Measurements from ENCODE around the gene TJP1.
"Not testable (repeated sequence)": the region's sequence is repeated elsewhere in the genome, so short reads cannot be mapped to it uniquely, and the experiment has no call there.

TJP1 gene

DNA sequence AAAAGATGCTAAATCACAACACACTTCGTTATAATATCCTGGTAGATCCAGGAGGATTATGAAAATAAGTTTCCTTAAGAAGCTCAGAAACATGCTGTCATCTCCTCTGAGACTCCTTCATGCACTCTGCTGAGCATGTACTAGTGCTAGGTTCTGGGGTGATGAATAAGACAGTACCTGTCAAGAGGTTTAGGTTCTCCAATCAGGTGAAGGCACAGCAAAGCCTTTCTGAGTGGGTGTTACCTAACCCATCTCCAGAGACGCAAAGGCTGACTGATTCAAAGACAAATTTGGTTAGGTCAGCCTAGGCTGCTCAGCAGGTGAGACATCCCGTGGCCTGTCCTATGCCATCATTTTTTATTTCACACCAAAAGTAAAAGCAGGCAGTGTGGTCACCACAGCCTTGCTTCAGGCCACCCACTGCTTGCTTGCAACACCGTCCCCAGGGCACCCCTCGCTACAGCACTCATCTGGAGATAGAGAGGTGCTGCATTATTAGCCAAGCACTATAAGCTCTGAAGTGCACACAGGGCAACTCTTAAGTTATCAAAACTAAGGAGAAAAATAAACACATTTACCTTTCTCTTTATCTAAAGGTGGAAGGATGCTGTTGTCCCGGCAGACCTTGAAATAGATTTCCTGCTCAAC is 117.2 kb downstream of the TJP1 start:
- Histone ChIP-seq H3K27me3 (ENCODE audit: control insufficient read depth, insufficient read depth, low read length) (no peaks in the 10 kb centered on the region), H3K9me3 (ENCODE audit: control insufficient read depth, low read length) (no peaks in the 10 kb centered on the region), H3K9ac (ENCODE audit: low read length) (no peak overlapping the region), H3K36me3 (ENCODE audit: control insufficient read depth, insufficient read depth, low read length) (peaks cover 6% of the 10 kb centered on the region), H3K4me3 (ENCODE audit: low read length) (no peak overlapping the region), H3K4me1 (ENCODE audit: control insufficient read depth, insufficient read depth, low read length) (no peaks in the 10 kb centered on the region)

- no peaks in the 10 kb centered on the region for H3K27me3 ChIP-seq (ENCODE audit: control insufficient read depth, insufficient read depth, low read length)
- H3K36me3 ChIP-seq (ENCODE audit: control insufficient read depth, insufficient read depth, low read length), result no peaks in the 10 kb centered on the region
- H3K4me3 ChIP-seq (ENCODE audit: low read length), result no peak overlapping the region
- H3K4me1 ChIP-seq (ENCODE audit: control insufficient read depth, insufficient read depth, low read length), result no peaks in the 10 kb centered on the region
- H3K9me3 ChIP-seq (ENCODE audit: control insufficient read depth, low read length), result no peaks in the 10 kb centered on the region
- no peak overlapping the region for H3K9ac ChIP-seq (ENCODE audit: low read length)
Measured at GRCh38 chr15:29701151-29701550, 121.1 kb downstream of the TJP1 start.

DNA sequence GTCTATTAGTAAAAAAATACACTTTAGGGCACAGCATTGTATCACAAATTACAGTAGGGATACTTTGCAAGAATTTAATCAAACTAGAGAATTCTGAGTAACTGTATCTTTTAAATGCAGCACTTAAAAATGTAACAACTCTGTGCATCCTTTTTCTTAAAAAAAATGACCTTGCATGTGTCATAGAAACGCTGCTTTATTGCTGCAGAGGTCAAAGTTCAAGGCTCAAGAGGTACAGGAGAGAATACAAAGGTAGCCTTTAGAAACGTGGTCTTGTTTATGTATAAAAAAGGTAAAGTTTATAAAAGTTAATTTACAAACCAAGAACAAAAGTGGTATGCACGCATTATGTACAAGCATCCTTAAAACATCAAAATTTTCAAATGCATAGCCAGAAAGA is 122.0 kb downstream of the TJP1 start:
- H3K4me1 ChIP-seq (ENCODE audit: control insufficient read depth, insufficient read depth, low read length), result no peaks in the 10 kb centered on the region
- no peaks in the 10 kb centered on the region for H3K36me3 ChIP-seq (ENCODE audit: control insufficient read depth, insufficient read depth, low read length)
- H3K9me3 ChIP-seq (ENCODE audit: control insufficient read depth, low read length), result no peaks in the 10 kb centered on the region
- H3K27me3 ChIP-seq (ENCODE audit: control insufficient read depth, insufficient read depth, low read length), result no peaks in the 10 kb centered on the region
- no peak overlapping the region for H3K9ac ChIP-seq (ENCODE audit: low read length)
- no peak overlapping the region for H3K4me3 ChIP-seq (ENCODE audit: low read length)

GRCh38 chr15:29699791-29700190 is 122.5 kb downstream of the TJP1 start:
- no peaks in the 10 kb centered on the region for H3K9me3 ChIP-seq (ENCODE audit: control insufficient read depth, low read length)
- H3K9ac ChIP-seq (ENCODE audit: low read length), result no peak overlapping the region
- H3K36me3 ChIP-seq (ENCODE audit: control insufficient read depth, insufficient read depth, low read length), result no peaks in the 10 kb centered on the region
- no peaks in the 10 kb centered on the region for H3K4me1 ChIP-seq (ENCODE audit: control insufficient read depth, insufficient read depth, low read length)
- no peaks in the 10 kb centered on the region for H3K27me3 ChIP-seq (ENCODE audit: control insufficient read depth, insufficient read depth, low read length)
- no peak overlapping the region for H3K4me3 ChIP-seq (ENCODE audit: low read length)

DNA sequence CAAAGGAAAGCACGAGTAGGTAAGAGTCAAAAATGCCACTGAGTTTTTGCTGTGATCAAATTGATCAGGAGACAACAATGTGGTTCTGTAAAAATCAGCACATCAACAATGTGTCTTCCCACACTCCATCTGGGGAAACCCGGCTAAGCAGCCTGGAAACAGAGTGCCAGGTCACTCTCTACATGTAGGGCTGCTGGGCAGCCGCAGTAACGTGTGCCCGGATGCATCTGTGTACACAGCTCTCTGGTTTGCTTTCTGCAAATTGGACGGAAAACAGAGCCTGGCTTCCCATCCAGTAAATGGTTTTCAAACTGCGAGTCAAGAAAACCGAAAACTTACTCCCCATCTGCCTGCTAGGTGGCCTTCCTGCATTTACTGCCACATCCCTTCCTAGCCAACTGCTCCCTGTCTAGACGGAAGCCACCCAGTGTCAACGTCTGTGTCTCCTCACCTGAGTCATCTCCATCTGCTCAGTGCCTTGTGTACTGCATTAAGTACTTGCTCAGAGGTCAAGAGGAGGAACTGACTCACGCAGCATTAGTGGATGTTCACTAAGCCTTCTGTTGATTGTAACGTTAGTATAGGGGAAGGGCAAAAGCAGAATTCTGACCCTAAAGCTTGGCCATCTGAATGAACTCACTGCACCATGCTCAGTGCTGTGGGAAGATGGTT is 124.1 kb downstream of the TJP1 start:
- no peak overlapping the region for H3K9ac ChIP-seq (ENCODE audit: low read length)
- H3K9me3 ChIP-seq (ENCODE audit: control insufficient read depth, low read length), result no peaks in the 10 kb centered on the region
- H3K4me1 ChIP-seq (ENCODE audit: control insufficient read depth, insufficient read depth, low read length), result no peaks in the 10 kb centered on the region
- no peaks in the 10 kb centered on the region for H3K27me3 ChIP-seq (ENCODE audit: control insufficient read depth, insufficient read depth, low read length)
- no peaks in the 10 kb centered on the region for H3K36me3 ChIP-seq (ENCODE audit: control insufficient read depth, insufficient read depth, low read length)
- no peak overlapping the region for H3K4me3 ChIP-seq (ENCODE audit: low read length)

DNA sequence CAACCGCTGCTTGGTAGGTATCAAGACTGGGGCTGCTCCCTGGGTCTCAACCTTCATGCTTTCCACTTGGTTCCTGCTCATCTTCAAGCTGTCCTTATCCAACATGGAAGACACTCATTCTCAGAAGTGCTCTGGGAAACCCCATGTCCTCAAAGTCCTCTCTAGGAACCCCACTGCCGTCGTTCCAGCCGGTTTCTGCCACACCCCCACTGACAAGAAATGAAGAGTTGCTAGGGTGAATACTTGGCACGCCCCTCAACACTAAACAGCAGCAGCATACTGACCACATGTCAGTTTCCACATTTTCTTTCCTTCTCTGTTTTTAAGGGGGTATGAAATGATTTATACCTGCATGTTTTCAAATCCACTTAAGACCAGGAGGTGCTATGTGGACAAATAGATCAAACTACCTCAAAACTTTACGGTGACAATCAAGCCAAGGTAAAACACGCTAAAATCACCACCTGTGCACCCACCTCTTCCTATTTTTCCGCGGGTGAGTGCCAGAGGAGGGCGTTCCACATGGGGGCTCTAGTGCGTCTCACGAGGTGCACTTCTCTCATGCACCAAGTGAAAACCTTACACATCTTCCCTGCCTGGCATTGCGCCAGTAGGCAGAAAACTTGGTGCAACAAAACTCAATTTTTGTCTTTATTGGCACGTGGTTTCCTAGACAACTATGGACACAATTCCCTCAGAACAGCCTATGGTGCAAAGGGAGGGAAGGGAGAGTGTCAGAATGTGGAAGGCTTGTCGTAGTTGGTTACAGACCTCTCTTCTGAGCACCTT is 125.1 kb downstream of the TJP1 start:
- H3K36me3 ChIP-seq (ENCODE audit: control insufficient read depth, insufficient read depth, low read length), result no peaks in the 10 kb centered on the region
- H3K27me3 ChIP-seq (ENCODE audit: control insufficient read depth, insufficient read depth, low read length), result no peaks in the 10 kb centered on the region
- no peaks in the 10 kb centered on the region for H3K4me1 ChIP-seq (ENCODE audit: control insufficient read depth, insufficient read depth, low read length)
- H3K9ac ChIP-seq (ENCODE audit: low read length), result no peak overlapping the region
- no peak overlapping the region for H3K4me3 ChIP-seq (ENCODE audit: low read length)
- no peaks in the 10 kb centered on the region for H3K9me3 ChIP-seq (ENCODE audit: control insufficient read depth, low read length)

DNA sequence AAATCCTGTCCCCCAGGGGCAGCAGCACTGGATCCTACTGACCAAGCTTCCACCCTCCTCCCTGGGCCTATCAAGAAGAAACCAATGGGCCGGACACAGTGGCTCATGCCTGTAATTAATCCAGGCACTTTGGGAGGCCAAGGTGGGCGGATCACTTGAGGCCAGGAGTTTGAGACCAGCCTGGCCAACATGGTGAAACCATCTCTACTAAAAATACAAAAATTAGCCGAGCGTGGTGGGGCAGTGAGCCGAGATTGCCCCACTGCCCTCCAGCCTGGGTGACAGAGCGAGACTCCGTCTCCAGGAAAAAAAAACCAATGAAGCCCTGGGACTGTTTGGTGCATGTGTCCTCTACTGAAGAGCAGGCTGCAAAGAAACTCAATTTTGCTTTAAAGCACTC is 125.8 kb downstream of the TJP1 start:
- H3K9me3 ChIP-seq (ENCODE audit: control insufficient read depth, low read length); H3K27me3 ChIP-seq (ENCODE audit: control insufficient read depth, insufficient read depth, low read length); H3K36me3 ChIP-seq (ENCODE audit: control insufficient read depth, insufficient read depth, low read length); H3K4me1 ChIP-seq (ENCODE audit: control insufficient read depth, insufficient read depth, low read length); H3K4me3 ChIP-seq (ENCODE audit: low read length); H3K9ac ChIP-seq (ENCODE audit: low read length): not testable (repeated sequence)

- H3K36me3 ChIP-seq (ENCODE audit: control insufficient read depth, insufficient read depth, low read length), result no peaks in the 10 kb centered on the region
- no peak overlapping the region for H3K9ac ChIP-seq (ENCODE audit: low read length)
- no peaks in the 10 kb centered on the region for H3K27me3 ChIP-seq (ENCODE audit: control insufficient read depth, insufficient read depth, low read length)
- H3K4me1 ChIP-seq (ENCODE audit: control insufficient read depth, insufficient read depth, low read length), result peaks cover 3% of the 10 kb centered on the region
- H3K4me3 ChIP-seq (ENCODE audit: low read length), result no peak overlapping the region
- no peaks in the 10 kb centered on the region for H3K9me3 ChIP-seq (ENCODE audit: control insufficient read depth, low read length)
Measured at GRCh38 chr15:29695489-29696167, 126.6 kb downstream of the TJP1 start.

DNA sequence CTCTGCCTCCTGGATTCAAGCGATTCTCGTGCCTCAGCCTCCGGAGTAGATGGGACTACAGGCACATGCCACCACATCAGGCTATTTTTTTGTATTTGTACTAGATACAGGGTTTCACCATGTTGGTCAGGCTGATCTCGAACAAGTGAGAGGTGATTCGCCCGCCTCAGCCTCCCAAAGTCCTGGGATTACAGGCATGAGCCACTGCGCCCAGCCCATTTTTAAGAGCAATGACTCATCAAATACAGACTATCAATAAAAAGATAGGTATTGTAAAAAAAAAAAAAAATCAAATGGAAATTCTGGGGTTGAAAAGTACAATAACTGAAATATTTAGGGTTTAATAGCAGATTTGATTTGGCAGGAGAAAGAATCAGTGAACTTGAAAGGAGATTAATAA is 129.0 kb downstream of the TJP1 start:
- H3K9me3 ChIP-seq (ENCODE audit: control insufficient read depth, low read length), result no peaks in the 10 kb centered on the region
- H3K36me3 ChIP-seq (ENCODE audit: control insufficient read depth, insufficient read depth, low read length), result no peaks in the 10 kb centered on the region
- H3K27me3 ChIP-seq (ENCODE audit: control insufficient read depth, insufficient read depth, low read length), result no peaks in the 10 kb centered on the region
- H3K9ac ChIP-seq (ENCODE audit: low read length), result no peak overlapping the region
- peaks cover 13% of the 10 kb centered on the region for H3K4me1 ChIP-seq (ENCODE audit: control insufficient read depth, insufficient read depth, low read length)
- no peak overlapping the region for H3K4me3 ChIP-seq (ENCODE audit: low read length)

- H3K9ac ChIP-seq (ENCODE audit: low read length), result no peak overlapping the region
- H3K27me3 ChIP-seq (ENCODE audit: control insufficient read depth, insufficient read depth, low read length), result no peaks in the 10 kb centered on the region
Measured at GRCh38 chr15:29692527-29692926, 129.7 kb downstream of the TJP1 start.

DNA sequence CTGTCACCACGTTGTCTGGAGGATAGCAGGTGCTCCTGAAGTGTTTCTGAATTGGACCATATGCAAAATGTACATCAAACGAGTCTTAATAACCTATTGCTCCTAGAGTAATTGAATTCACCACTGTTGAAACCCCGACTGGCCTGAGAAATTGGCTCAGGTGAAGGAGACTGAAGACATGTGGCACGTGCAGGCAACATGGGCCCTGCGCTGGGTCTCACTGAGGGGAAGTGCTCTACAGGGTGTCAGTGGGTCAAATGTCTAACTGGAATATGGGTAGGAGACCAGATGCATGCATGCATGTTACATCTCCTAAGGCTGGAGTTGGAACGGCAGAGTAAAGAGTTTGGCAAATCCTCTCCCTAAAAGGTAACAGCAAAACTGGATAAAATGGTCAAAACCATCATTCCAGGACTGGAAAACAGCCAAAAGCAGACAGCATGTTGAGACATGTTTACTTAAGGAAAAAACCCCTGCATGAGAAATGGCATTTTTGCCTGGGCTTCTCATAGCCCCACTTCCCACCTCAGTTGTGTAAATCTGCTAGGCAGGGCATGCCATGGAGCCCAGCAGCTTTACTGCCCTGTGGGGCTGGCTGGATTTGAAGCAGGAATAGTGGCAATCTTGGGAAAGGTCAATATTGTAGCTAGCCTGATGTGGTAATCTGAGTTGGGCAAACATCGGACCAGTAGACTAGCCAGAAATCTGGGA is 131.3 kb downstream of the TJP1 start:
- Histone ChIP-seq H3K36me3 (ENCODE audit: control insufficient read depth, insufficient read depth, low read length) (no peaks in the 10 kb centered on the region), H3K9me3 (ENCODE audit: control insufficient read depth, low read length) (no peaks in the 10 kb centered on the region), H3K4me3 (ENCODE audit: low read length) (no peak overlapping the region), H3K4me1 (ENCODE audit: control insufficient read depth, insufficient read depth, low read length) (peaks cover 36% of the 10 kb centered on the region), H3K9ac (ENCODE audit: low read length) (no peak overlapping the region), H3K27me3 (ENCODE audit: control insufficient read depth, insufficient read depth, low read length) (no peaks in the 10 kb centered on the region)

More at GRCh38 chr15:29692527-29692926, 129.7 kb downstream of the TJP1 start:
- Histone ChIP-seq H3K36me3 (ENCODE audit: control insufficient read depth, insufficient read depth, low read length) (no peaks in the 10 kb centered on the region), H3K4me1 (ENCODE audit: control insufficient read depth, insufficient read depth, low read length) (peaks cover 20% of the 10 kb centered on the region), H3K4me3 (ENCODE audit: low read length) (no peak overlapping the region), H3K9me3 (ENCODE audit: control insufficient read depth, low read length) (no peaks in the 10 kb centered on the region)

Measured in mucosa of stomach (tissue), 1 donor.